HCEC 1CT (cell line): ENCODE results near the gene TRAPPC12.
"Not testable (repeated sequence)": the region's sequence is repeated elsewhere in the genome, so short reads cannot be mapped to it uniquely, and the experiment has no call there.

Experiments
- DNase-seq: peaks from one replicate; pipeline ENCODE4 v3.0.0-alpha.2; 2017

TRAPPC12 gene

DNA sequence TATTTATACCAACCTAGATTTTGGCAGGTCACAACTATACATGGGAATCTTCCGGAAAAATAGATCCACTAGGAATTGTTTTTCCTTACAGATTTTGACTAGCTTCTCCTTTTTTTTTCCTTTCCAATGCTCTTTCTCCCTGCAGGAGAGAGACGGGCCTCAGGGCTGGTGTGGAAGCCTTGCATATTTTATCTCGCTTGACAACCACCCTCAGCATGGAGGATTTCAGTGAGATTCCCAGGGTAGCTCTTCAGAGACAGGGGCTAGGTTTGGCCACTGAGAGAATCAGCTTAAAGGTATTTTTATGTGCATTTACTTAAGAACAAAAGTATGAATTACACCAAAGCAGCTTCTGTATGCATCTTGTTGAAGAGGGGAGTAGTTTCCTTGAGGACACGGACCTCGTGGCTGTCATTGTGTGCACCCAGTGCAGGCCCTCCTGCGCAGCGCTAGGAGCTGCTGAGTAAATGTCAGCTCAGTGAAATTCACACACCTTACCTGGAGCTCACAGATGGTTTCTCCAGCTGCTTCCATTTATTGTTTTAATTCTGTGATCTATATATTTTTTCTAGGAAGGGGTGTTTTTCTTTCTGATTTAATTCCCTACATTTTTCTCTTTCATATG is 54.4 kb downstream of the TRAPPC12 start:
- no peak for DNase-seq

DNA sequence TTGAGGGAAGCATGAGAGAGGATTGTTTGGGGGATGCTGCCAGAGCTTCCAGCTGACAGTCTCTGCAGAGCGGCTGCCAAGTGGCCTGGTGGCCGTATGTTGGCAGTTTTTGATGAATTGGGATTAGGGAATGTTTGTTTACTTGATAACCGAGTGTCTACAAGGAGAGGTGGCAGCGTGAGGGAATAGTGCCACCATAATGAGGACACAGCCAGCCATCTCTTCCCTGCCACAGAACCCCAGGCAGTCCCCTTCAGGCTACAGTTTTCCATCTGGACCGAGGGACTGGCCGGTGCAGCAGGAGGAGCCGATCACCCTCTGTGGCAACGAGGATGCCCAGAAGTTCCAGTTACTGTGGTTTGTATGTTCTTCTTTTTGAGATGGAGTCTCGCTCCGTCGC is 55.2 kb downstream of the TRAPPC12 start:
- DNase-seq = no peak

DNA sequence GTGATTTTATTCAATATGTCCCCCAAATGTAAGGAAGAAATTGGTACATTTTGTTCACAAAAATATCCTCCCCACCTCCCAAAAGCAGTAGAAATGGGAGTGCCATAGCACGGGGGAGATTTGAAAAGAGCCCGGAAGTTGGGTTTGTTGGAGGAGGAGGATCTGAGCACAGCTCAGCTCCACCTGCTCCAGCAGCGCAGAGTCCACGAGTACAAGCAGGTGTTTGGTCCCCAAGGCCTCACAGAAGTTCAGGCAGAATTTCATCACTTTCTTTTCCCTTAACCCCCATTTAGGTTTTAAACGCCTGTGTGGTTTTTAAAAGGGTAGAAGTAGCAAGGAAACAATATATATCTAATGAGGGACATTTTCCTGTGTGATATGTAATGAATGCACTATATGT is 56.0 kb downstream of the TRAPPC12 start:
- no peak for DNase-seq

DNA sequence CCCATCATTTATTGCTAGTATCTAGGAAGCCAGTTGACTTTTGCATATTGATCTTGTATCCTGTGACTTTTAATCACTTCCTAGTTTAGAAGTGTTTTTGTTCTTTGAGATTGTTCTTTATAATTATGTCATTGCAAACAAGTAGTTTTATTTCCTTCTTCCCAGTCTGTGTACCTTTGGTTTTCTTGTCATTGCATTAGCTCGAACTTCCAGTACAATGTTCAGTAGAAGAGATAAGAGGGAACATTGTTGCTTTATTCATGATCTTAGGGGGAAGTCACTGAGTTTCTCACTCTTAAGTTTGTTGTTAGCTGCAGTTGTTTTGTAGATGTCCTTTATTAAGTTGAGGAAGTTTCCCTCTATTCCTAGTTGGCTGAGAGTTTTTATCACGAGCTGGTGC is 61.0 kb downstream of the TRAPPC12 start:
- no peak for DNase-seq

DNA sequence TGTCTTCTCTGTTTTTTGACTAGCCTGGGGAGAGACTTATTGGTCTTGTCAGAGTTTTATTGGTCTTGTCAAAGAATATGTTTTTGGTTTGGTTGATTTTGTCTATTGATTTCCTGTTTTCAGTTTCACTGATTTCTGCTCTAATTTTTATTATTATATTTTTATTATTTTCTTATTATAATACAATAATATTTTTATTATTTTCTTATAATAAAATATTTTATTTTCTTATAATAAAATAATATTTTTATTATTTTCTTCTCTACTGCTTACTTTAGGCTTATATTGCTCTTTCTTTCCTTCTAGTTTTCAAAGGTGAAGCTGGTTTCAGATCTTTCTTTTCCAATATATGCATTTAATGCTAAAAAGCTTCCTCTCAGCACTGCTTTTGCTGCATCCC is 62.0 kb downstream of the TRAPPC12 start:
- no peak for DNase-seq

DNA sequence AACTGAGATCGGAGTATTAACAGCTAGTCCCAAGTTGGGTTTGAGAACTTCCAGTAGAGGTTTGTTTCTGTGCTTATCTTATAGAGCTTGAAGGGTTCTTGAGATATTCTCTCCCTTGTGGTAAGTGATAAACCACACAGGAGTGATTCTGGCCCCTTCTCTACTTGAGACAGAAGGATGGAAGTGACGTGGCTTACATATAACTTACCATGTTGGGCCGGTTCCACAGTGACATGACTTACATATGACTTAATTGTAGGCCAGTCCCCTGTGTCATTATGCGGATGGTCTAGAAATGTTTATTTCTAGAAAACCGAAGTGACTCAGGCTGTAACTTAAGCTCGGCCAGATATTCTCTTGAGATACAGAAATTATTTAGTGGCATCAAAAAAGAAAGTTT is 62.7 kb downstream of the TRAPPC12 start:
- DNase-seq = no peak

DNA sequence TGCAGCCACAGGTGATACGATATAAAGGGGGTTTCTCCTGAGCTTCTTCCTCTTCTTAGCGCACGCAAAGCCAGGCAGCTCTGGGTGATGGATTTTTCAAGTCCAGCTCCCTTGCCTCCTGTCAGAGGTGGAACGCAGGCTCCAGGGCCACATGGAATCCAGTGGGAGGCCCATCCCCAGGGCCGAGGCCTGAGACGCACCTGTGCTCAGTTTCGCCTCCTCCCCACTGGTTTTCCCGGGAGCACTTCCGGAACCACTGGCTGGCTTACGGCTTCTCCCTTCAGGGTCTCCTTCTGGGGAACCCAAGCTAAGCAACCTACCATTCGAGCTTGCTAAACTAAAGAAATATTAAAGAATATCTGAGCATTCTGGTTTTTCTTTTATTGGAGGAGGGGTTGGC is 63.6 kb downstream of the TRAPPC12 start:
- no peak for DNase-seq

DNA sequence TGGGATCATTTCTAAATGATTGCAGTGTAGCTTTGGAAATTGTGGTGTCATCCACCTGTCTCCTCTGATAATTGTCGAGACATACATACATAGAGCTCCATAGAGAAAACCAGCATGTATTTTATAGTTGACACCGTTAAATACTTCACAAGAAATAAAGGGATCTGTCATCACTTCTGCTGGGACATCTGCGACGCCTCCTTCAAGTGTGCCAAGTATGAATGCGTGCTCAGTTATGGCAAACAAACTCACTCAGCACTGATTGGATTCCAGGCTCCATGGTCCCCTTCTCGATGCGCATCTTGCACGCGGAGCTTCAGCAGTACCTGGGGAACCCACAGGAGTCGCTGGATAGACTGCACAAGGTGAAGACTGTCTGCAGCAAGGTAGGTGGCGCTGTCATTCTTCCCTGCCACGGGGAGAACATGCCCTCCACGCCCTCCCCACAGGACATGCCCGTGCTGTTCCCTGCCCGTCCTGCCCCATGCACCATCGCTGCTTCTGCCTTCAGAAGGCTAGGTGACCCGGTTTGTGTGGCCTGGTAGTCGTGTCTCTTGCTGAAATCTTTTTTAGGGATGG is 64.1 kb downstream of the TRAPPC12 start:
- DNase-seq = no peak

DNA sequence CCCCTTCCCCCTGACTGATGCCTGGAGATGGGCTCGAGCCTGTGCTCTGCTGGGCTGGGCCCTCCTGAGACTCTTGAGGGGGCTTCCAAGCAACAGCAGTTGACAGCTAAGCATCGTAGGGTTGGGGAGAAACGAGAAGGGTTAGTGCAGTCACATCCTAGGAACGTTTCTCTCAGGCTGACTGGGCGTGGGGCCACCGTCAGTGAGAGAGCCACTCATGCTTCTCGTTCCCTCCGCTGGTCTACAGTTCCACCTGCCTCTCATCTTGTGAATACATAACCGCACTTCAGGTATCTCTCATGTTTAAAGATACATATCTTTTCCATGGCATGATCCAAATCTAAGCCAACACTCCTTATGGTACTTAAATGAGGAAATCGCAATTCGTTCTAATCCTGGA is 66.4 kb downstream of the TRAPPC12 start:
- no peak for DNase-seq

DNA sequence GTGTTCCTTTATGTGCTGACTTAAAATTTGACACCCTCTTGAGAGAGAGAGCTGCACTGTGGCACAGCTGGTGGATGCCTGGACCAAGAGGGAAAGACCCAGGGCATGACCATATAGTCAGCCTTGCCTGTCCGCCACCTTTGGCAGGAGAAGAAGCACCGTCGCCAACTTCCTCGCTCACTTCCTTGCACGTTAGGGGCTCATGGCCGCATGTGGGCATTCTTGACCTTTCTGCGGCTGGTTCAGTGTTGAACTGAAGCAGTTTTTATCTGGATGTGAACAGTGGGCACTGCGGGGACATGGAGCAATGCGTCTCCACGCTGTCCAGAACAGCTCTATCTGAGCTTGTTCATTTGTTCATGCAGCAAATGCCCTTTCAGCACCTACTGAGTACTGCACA is 66.9 kb downstream of the TRAPPC12 start:
- no peak for DNase-seq

DNA sequence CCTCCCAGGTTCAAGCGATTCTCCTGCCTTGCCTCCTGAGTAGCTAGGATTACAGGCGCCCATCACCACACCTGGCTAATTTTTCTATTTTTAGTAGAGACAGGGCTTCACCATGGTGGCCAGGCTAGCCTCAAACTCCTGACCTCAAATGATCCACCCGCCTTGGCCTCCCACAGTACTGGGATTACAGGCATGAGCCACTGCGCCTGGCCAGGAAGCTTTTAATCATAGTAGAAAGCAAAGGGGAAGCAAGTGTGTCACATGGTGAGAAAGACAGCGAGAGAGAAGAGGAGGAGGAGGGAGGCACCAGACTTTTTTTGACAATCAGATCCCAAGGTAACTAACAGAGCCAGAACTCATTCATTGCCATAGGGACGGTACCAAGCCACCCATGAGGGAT is 67.7 kb downstream of the TRAPPC12 start:
- DNase-seq = not testable (repeated sequence)

DNA sequence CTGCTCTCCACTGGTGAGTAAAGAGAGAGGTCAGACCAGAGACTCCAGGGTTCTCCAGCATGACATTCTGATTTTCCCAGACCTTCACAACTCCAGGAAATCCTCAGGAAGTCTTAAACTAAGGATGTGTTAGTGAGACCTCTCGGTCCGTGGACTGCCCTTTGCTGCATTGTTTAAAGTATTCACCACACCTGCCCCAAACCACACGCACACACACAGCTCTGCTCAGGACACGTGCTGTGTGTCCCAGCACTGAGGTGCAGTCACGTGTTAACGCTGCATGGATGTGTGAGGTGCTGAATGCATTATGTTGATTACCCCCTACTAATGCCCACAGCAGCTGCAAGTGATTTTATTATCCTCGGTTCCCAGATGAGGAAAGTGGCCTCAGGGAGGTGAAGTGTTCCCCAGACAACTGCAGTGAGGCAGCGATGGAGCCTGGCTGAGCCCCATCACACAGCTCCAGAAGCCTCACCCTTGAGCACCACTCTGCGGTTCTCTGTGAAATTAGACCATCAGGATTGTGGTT is 68.4 kb downstream of the TRAPPC12 start:
- DNase-seq = no peak

DNA sequence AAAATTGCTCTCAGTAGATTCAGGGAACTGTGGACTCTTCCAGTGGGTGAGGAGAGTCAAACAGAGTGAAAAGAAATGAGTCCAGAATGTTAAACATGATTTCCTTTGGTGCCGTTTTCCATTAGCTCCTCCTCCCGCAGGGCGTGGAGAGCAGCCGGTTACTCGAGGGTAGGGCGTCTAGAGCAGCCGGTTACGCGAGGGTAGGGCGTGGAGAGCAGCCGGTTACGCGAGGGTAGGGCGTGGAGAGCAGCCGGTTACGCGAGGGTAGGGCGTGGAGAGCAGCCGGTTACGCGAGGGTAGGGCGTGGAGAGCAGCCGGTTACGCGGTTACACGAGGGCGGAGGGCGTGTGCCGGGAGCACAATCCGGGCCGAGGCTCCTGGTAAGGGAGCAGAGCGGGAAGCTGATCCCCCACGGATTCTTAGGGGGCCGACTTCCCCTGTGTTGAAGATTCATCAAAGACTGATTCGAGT is 69.0 kb downstream of the TRAPPC12 start:
- not testable (repeated sequence) for DNase-seq

DNA sequence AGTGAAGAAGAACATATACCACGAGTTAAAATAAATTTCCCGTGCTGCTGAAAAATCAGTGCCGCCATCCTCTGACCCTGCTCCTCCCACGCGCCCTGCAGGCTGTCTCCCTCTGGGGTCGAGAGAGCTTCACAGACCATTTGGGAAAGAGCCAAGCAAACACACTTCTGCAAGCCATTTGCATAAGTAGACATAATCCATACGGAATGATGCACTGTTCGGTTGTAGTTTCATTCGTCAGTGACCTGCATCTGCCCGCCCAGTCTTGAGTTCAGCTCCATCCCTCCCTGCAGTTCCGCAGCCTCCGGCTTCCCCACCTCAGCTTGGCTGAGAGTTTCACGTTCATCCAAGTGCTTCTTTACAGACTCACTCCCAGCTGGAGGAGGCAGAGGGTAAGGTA is 69.6 kb downstream of the TRAPPC12 start:
- DNase-seq = no peak

DNA sequence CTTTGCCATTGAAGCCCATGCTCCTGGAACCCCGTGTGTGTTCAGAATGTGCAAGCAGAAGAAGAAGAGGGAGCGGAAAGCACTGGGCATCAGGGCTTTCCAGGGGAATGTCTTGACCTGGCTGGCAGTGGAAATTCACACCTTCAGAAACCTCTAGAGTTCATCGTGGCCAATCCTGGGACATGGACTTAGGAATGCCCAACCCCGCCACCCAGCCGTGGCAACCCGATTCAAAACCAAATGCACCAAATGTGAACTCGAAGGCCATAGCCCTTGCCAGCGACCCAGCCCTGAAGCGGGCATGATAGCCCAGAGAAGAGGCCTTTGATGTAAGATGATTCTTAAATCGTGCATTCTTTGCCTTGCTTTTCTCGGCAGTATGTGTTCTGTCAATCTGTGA is 70.4 kb downstream of the TRAPPC12 start:
- no peak for DNase-seq

DNA sequence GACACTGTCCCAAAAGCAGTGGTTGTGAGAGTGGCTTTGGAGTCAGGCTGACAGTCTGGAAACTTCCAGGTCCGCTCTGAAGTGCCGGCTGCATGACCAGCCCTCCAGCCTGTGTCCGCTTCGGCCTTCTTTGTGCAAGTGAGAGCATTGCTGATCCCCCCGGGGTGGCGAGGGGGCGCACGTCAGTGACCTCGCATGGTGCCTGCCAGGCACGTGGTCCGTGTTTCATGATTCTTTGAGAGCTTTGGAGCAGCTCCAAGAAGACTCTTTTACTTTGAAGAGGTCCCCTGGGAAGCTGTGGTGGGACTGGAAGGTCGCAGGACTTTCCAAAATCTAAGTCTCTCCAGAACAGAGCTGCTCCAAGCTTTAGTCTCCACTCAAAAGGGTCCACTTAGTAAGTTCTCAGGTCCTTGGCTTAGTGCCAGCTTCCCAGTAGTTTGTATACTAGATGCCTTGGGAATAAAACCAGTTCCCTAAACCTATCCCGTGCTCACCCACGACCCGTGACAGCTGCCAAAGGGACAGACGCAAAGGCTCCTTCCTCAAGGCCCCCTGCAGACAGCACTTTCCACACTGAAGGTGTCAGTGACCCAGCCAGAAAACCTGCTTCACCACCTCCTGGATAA is 71.0 kb downstream of the TRAPPC12 start:
- DNase-seq = no peak

DNA sequence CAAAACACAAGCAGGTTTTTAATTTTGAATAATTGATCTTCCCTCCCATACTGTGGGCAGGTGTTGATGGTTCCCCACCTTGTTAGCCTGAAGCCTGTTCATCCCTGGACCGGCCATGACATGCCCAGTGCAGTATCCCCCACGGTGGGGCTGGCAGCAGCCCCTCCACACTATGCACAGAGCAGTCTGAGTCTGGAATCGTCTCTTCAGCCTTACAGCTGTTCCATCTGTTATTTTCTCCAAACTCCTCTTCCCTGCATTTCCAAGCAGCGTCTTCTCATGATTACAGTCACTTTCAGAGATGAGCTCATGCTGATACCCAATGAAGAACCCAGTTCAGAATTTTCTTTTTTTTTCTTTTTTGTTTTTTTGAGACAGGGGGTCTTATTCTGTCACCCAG is 71.7 kb downstream of the TRAPPC12 start:
- DNase-seq = no peak

DNA sequence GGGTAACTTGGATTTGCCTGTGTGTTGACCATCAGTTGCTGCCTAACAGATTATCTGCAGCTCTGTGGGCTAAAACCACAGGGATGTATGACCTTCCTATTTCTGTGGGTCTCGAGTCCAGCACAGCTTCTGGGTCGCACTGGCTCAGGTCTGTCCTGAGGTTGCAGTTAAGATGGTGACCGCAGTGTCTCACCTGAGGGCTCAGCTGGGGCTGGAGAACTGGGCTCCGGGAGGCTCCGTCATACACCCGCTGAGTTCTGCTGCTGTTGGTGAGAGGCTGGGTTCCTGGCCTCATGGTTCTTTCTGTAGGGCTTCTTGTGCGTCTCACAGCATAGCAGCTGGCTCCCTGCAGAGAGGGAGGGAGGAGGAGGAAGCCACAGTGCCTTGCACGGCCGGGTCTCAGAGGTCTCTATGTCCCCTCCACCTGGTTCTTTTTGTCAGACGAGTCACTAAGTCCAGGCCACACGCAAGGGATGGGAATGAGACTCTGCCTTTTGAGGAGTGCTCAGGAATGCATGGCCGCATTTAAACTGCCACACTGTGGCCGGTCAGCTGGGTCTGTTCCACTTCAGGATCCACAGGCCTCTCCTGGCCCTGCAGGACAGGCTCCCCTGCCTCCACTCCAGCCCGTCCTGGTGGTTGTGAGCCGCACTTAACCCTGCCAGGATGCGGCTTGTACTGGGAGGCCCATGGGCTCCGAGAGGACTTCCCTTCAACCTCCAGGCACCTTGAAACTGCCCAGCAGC is 72.6 kb downstream of the TRAPPC12 start:
- no peak for DNase-seq

DNA sequence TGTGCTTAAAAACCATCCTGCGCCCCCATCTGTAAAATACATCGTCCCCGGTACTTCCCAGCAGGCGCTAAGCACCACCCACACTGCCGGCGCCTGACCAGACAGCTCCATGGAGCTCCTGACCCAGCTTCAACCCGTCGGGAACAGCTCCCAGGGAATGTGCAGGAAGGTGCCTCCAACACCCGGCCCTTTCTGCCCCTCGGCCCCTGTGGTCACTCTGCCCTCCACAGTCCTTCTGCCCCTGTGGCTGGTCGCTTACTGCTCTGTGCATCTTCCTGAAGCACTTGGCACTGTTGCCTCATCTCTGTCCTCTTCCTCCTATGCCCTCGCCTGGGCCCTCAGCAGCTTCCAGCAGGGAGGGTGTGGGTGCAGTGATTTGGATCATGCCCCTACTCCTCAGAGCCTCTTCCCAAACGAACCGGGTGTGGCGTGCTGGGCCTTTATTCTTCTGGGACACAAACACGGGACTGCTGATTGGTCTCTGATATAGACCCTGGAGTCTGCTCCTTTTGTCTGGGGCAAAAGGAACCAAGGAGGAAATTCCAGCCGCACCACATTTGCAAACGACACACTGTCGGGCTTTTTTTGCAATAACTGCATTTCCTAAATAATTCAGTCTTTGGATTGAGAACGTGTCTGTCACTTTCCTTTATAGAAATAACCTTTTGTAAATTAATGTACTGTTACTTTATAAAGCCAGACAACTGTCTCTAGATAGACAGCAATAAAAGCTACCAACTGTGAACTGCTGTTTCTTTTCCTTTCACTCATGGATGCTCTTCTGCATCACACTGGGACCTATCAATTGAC is 73.9 kb downstream of the TRAPPC12 start:
- no peak for DNase-seq

DNA sequence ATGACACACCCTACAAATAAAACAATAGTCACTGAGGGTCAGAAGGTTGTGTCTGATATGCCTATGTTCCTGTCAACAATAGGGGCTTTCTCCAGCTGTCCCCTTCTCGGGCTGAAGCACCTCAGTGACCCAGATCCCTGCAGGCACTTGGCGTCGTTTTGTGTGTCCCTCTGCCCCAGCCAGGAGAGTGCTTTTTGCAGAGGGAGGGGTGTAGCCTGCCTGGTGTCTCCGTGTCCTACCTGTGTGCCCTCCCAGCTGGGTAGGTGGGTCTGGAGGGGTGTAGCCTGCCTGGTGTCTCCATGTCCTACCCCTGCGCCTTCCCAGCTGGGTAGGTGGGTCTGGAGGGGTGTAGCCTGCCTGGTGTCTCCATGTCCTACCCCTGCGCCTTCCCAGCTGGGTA is 74.5 kb downstream of the TRAPPC12 start:
- DNase-seq = not testable (repeated sequence)

DNA sequence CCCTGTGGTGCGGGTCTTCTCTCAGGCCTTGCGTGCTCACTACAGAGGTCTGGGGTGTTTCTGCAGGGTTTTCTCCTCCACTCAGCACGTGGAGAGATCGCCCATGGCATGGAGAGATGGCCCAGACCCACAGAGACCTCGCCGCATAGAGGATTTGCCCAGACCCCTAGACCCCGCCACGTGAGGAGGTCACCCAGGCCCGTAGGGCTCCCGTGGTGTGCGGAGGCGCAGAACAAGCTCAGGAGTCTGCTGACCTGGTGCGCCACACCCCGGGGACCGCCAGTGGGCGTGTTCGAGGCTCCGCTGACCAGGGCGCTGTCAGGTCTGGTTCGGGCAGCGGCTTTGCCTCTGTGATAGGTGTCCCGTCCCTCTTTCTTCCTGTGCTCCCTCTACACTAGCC is 75.3 kb downstream of the TRAPPC12 start:
- DNase-seq = no peak

DNA sequence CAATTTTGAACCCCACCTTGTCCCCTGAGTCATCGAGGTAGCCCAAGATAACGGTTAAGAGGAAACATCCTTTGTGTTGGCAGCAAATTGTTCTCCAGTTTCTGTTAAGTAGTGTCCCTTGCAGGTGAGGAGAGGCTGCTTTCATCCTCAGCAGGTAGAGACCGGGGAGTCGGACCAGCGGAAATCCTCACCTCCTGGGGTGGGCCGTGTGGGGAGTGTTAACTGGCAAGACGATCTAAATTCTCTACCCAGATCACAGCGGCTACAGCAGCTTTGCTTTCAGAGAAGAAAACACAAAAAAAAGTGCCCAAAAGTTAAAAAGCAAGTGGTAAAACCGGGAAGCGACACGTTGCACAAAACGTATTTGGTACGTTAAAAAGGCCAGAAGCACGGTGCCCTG is 76.6 kb downstream of the TRAPPC12 start:
- no peak for DNase-seq
